ENCODE results near the gene TLX3.
"Not testable (repeated sequence)": the region's sequence is repeated elsewhere in the genome, so short reads cannot be mapped to it uniquely, and the experiment has no call there.

The TLX3 gene

GRCh38 chr5:171330021-171330420, 21.0 kb downstream of the TLX3 start:
- no peak for DNase-seq

DNA sequence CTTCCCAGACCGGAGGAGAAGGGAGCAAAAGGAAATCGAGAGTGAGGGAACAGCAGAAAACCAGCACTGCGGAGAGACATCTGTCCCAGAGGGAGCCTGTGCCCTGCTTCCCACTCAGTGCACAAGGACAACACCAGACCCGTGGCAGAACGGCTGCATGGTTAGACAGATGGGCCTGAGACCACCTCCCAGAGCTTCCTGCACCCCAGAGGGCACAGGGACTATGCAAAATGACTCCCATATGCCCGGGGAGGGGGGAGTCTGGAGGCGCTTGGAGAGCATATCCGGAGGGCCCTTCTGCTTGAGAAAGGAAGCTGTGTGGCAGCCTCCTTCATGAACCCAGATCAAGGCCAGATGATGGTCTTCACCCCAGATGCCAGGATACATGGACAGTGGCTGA, 26.6 kb downstream of the TLX3 start:
- no peak for DNase-seq

GRCh38 chr5:171336521-171337209, 27.6 kb downstream of the TLX3 start:
- peak; percentile 42 for DNase-seq

- no peak for DNase-seq
These were observed 28.1 kb downstream of the TLX3 start for GRCh38 chr5:171337210-171337569.

DNA sequence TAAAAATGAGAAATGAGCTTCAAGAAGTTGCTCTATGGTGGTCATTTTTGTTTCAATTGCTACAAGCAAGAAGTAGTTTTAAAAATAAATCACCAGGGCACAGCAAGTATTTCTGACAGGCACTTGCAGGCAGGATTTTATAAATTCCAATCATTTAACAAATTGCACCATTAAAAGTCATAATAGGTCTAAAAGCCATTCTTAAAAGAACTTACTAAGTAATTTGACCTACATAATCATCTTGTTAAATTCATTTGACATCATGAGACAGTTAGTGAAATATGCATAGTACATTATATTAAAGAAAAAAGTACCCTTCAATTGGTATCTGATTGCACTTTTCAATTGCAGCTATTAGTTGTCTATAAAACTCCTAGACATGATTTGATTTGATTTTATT, 31.0 kb downstream of the TLX3 start:
- no peak for DNase-seq

GRCh38 chr5:171340491-171340890, 31.4 kb downstream of the TLX3 start:
- DNase-seq: no peak

- DNase-seq: peak; percentile 59
These were observed 33.5 kb downstream of the TLX3 start for GRCh38 chr5:171342362-171343111.

- no peak for DNase-seq
These were observed 36.0 kb downstream of the TLX3 start for GRCh38 chr5:171344936-171345608.

DNA sequence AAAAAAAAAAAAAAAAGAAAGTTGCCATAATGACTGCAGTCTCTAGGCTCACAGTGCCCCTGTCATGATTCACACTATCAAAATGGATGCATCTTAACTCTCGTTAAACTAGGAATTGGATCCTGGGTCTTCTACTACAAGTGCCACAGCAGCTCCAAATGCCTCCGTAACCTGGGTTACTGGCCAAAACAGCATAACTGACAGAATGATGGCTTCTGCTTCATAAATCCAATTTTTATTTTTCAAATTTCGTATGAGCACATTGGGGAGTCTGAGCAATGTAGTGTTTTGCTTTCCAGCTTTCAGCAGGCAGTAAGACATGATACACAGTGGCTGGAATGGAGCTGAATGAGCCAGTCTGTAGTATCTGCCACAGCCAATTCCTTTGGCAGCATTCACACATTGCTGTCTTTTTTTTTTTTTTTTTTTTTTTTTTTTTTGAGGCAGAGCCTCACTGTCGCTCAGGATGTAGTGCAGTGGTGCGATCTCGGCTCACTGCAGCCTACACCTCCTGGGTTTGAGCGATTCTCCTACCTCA, 42.6 kb downstream of the TLX3 start:
- no peak for DNase-seq

DNA sequence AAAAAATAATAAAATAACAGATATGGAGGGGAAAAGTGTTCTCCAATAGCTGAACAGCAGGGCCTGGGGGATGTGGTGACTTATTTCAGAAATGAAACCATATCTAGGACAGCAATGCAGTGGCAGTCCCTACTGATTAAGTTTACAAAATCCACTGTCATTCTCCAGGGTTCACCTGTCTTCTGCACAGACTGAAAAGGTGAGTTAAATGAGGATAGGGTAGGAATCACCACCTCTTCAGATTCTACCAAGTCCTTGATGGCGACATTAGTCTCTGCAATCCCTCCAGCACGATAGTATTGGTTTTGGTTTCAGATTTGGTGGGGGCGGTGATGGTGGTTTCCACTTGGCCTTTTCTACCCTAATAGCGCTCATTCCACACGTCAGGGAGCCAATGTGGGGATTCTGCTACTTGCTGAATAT, 46.3 kb downstream of the TLX3 start:
- DNase-seq: no peak

DNA sequence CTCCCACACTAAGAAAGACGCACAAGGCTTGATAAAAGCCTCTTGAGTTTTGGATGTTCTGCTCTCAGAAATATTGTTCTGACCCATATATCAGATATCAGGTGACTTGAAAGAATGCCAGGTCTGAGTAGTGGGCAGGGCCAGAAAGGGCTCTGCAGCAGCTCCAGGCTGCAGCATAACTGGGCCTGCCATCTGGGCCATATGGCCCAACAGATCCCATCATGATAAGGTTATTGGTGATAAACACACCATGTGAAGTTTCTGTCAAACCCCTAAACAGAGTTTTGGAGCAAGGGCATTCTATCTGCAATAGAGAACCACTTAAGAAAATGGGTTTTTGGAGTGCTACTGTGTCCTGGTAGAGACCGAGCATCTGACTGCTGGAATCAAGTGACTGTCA, 48.8 kb downstream of the TLX3 start:
- no peak for DNase-seq

- DNase-seq: not testable (repeated sequence)
These were observed 52.1 kb downstream of the TLX3 start for GRCh38 chr5:171361151-171361550.
